Measurements from ENCODE around the gene MOB3B.

The MOB3B gene

GRCh38 chr9:27428551-27428950, 101.1 kb downstream of the MOB3B start:
- Histone ChIP-seq H3K27ac (no peak overlapping the region), H3K4me3 (ENCODE audit: low read depth in 1 of 2, low read length in 1 of 2) (no peak overlapping the region), H3K36me3 (no peaks in the 10 kb centered on the region), H3K9me3 (no peaks in the 10 kb centered on the region), H3K4me1 (ENCODE audit: control insufficient read depth in 1 of 2, insufficient read depth in 1 of 2, low read depth in 1 of 2, low read length in 1 of 2) (no peaks in the 10 kb centered on the region), H3K27me3 (no peaks in the 10 kb centered on the region)
- no peak for TF ChIP-seq CTCF (IDR thresholded peaks at IDR 0.05)

- Histone ChIP-seq H3K27me3 (no peaks in the 10 kb centered on the region), H3K27ac (no peak overlapping the region), H3K4me1 (ENCODE audit: control insufficient read depth in 1 of 2, insufficient read depth in 1 of 2, low read depth in 1 of 2, low read length in 1 of 2) (no peaks in the 10 kb centered on the region), H3K4me3 (ENCODE audit: low read depth in 1 of 2, low read length in 1 of 2) (no peak overlapping the region), H3K36me3 (no peaks in the 10 kb centered on the region), H3K9me3 (no peaks in the 10 kb centered on the region)
- TF ChIP-seq CTCF (IDR thresholded peaks at IDR 0.05): no peak
Measured at GRCh38 chr9:27427272-27427643, 102.4 kb downstream of the MOB3B start.

- H3K9me3 ChIP-seq: no peaks in the 10 kb centered on the region
- no peak for TF ChIP-seq CTCF (IDR thresholded peaks at IDR 0.05)
- no peaks in the 10 kb centered on the region for H3K27me3 ChIP-seq
- H3K4me3 ChIP-seq (ENCODE audit: low read depth in 1 of 2, low read length in 1 of 2): no peak overlapping the region
- H3K4me1 ChIP-seq (ENCODE audit: control insufficient read depth in 1 of 2, insufficient read depth in 1 of 2, low read depth in 1 of 2, low read length in 1 of 2): no peaks in the 10 kb centered on the region
- H3K36me3 ChIP-seq: no peaks in the 10 kb centered on the region
- no peak overlapping the region for H3K27ac ChIP-seq
Measured at GRCh38 chr9:27426511-27427271, 102.9 kb downstream of the MOB3B start.

GRCh38 chr9:27425827-27426510, 103.6 kb downstream of the MOB3B start:
- no peaks in the 10 kb centered on the region for H3K9me3 ChIP-seq
- no peaks in the 10 kb centered on the region for H3K27me3 ChIP-seq
- no peaks in the 10 kb centered on the region for H3K36me3 ChIP-seq
- TF ChIP-seq CTCF (IDR thresholded peaks at IDR 0.05): no peak
- H3K4me3 ChIP-seq (ENCODE audit: low read depth in 1 of 2, low read length in 1 of 2): no peak overlapping the region
- no peak overlapping the region for H3K27ac ChIP-seq
- no peaks in the 10 kb centered on the region for H3K4me1 ChIP-seq (ENCODE audit: control insufficient read depth in 1 of 2, insufficient read depth in 1 of 2, low read depth in 1 of 2, low read length in 1 of 2)

GRCh38 chr9:27423915-27424710, 105.5 kb downstream of the MOB3B start:
- Histone ChIP-seq H3K27me3 (no peaks in the 10 kb centered on the region), H3K4me1 (ENCODE audit: control insufficient read depth in 1 of 2, insufficient read depth in 1 of 2, low read depth in 1 of 2, low read length in 1 of 2) (no peaks in the 10 kb centered on the region), H3K36me3 (no peaks in the 10 kb centered on the region), H3K27ac (no peak overlapping the region), H3K9me3 (no peaks in the 10 kb centered on the region), H3K4me3 (ENCODE audit: low read depth in 1 of 2, low read length in 1 of 2) (no peak overlapping the region)
- TF ChIP-seq CTCF (IDR thresholded peaks at IDR 0.05): no peak
